Heart left ventricle (tissue), 16 donors: ENCODE results near the gene UPK3B. TPM values are rescaled to one million over a fixed set of nuclear protein-coding genes. Genes with fewer than 3 reads are reported as not detected.
"Not testable (repeated sequence)": the region's sequence is repeated elsewhere in the genome, so short reads cannot be mapped to it uniquely, and the experiment has no call there.

Experiments
- ATAC-seq, 4 donors: fragments of 200-7000 bp; cut with Tn5 transposase; one replicate each; pipeline ENCODE4 v1.9.1; 2020 to 2022; ENCODE audit warnings: moderate library complexity in 4 of 4, mild to moderate bottlenecking in 3 of 4, moderate number of reproducible peaks in 1 of 4
- DNase-seq, 5 donors: peaks; one replicate each; pipeline ENCODE4 v3.0.0-alpha.2; 2020
- H3K27ac ChIP-seq, 12 donors: fragments of 200-600 bp; sonication (generic) in 4 of 12; one replicate each; pipeline versions ENCODE4 v1.5.0 to v1.8.0; 2016 to 2022; ENCODE audit warnings: mild to moderate bottlenecking in 2 of 12
- H3K27me3 ChIP-seq, 9 donors: fragments of 200-600 bp; sonication (generic) in 2 of 9; one replicate each; pipeline versions ENCODE4 v1.5.1 to v1.8.0; 2016 to 2022; ENCODE audit warnings: mild to moderate bottlenecking in 3 of 9
- H3K36me3 ChIP-seq, 9 donors: fragments of 200-600 bp; sonication (generic) in 2 of 9; one replicate each; pipeline versions ENCODE4 v1.5.0 to v1.8.0; 2018 to 2022; ENCODE audit warnings: mild to moderate bottlenecking in 2 of 9
- H3K4me1 ChIP-seq, 12 donors: fragments of 200-600 bp; sonication (generic) in 4 of 12; one replicate each; pipeline versions ENCODE4 v1.5.0 to v1.8.0; 2016 to 2022; ENCODE audit warnings: mild to moderate bottlenecking in 3 of 12
- H3K4me3 ChIP-seq, 12 donors: fragments of 200-600 bp; sonication (generic) in 4 of 12; one replicate each; pipeline versions ENCODE4 v1.5.0 to v1.8.0; 2017 to 2022; ENCODE audit warnings: mild to moderate bottlenecking in 9 of 12, moderate library complexity in 4 of 12
- H3K9me3 ChIP-seq, 12 donors: fragments of 200-600 bp; sonication (generic) in 4 of 12; one replicate each; pipeline versions ENCODE4 v1.5.0 to v1.8.0; 2016 to 2022; ENCODE audit warnings: mild to moderate bottlenecking in 1 of 12
- CTCF ChIP-seq, 12 donors: fragments of 200-600 bp; sonication (generic) in 4 of 12; IDR thresholded peaks; one replicate each; pipeline versions ENCODE4 v1.5.0 to v1.8.0; 2018 to 2022; ENCODE audit warnings: antibody characterized with exemption in 12 of 12, mild to moderate bottlenecking in 5 of 12
- POLR2A ChIP-seq, 2 donors: fragments of 450-650 bp; IDR thresholded peaks; one replicate each; pipeline ENCODE4 v1.6.1; 2017; ENCODE audit warnings: antibody characterized with exemption in 2 of 2, mild to moderate bottlenecking in 2 of 2, moderate library complexity in 2 of 2
- WGBS, 4 donors: extraction: QIAGEN DNeasy Blood & Tissue Kit in 2 of 4; methylation state at CpG; one replicate each; pipeline versions ENCODE4 v1.1.5 to v1.1.7; 2013 to 2018; 5-methylcytosine and 5-hydroxymethylcytosine counted together
- intact Hi-C, 10 donors: fragments of 100-400 bp; cut with DNase I; formaldehyde crosslinking; loops; one replicate each; pipeline versions ENCODE4 v1.11.1 to v1.14.2; 2022
- polyA plus RNA-seq, 2 donors: library from polyadenylated mRNA; stranded (reverse); fragments of 200-250 nt; gene quantifications; one replicate each; pipeline ENCODE4 v1.2.3, GENCODE V29; 2013
- total RNA-seq, 9 donors: library from RNA; depleted of rRNA in 2 of 9; stranded (reverse); fragments of >200 nt in 2 of 9; fragmentation: NEBNext Ultra II Directional in 3 of 9; extraction: Animal tissue kit (Norgen Biotek cat#: 25700) in 3 of 9; gene quantifications; one replicate each; pipeline versions ENCODE4 v1.1.0 to v1.2.4, GENCODE V29; 2016 to 2023
- donor health status: ischemic (EF 13 %, LVEDD 7.1; RV severe dilation, severe dysfunction).
- donor health status: healthy with polysubstance abuse.
- donor health status: DM: no; HTN: yes; CAD: no.
- donor health status: DM: no; HTN: no; CAD: no.
- donor health status: ischemic (EF 25% LVEDD 6.9; RV normal size, moderate dysfunction).
- donor health status: ischemic (EF 25% LVEDD 5.7; RV mildly dilated, moderate dysfunction).
- donor health status: healthy.
- donor health status: DM: yes; HTN: yes; CAD: no.
- donor health status: ischemic (EF 35%, LVEDD 5.7; RV mildly dilated, moderate dysfunction).
- donor health status: nonischemic (EF 11% LVEDD 7.7; RV severe dilation, severe dysfunction).
- donor health status: DM: yes; HTN: yes; CAD: no.
- donor health status: PGD.
- donor health status: ischemic (EF 29% LVEDD 5.4; RV normal size, mild dysfunction).
- donor health status: nonischemic (EF 23%, LVEDD 6.1; RV moderate dilation, normal function).

Gene UPK3B
- total and polyA plus RNA-seq, 11 donors, result 0.19 to 238 (median 0.32) TPM; not detected in 6

GRCh38 chr7:76504351-76505167, 5.8 kb upstream of the UPK3B start:
- not testable (repeated sequence) for H3K27me3 ChIP-seq, H3K4me1 ChIP-seq, H3K27ac ChIP-seq, ATAC-seq, H3K9me3 ChIP-seq, H3K4me3 ChIP-seq
- DNase-seq, result peak in 1 of 5 donors; percentile 14
- 87 to 92% (median 90%) methylated on average over 17 to 24 of the region's 33 CpGs for WGBS, 4 donors
- intact Hi-C loops, result loop anchor here in 3 of 10 donors (10.0 kb wide), 1 partner anchor 490 kb away; no protein-coding TSS in a partner anchor
- H3K36me3 ChIP-seq, result peaks cover 0 to 32% (median 17%) of the 10 kb centered on the region in 9 donors

GRCh38 chr7:76505168-76506080, 4.9 kb upstream of the UPK3B start:
- H3K4me1 ChIP-seq, result peaks cover 0 to 2% (median 0%) of the 10 kb centered on the region in 12 donors
- peaks cover 0 to 32% (median 17%) of the 10 kb centered on the region in 9 donors for H3K36me3 ChIP-seq
- ATAC-seq, result no peak
- no peaks in the 10 kb centered on the region for H3K9me3 ChIP-seq
- intact Hi-C loops, result loop anchor here in 3 of 10 donors (10.0 kb wide), 1 partner anchor 489 kb away; no protein-coding TSS in a partner anchor
- WGBS, 4 donors, result 91 to 100% (median 96%) methylated on average over 10 to 32 of the region's 32 CpGs
- H3K27me3 ChIP-seq, result no peaks in the 10 kb centered on the region
- H3K4me3 ChIP-seq, result no peak overlapping the region
- peak in 2 of 5 donors; percentile 12 to 23 for DNase-seq
- no peak overlapping the region for H3K27ac ChIP-seq
- TF ChIP-seq CTCF (IDR thresholded peaks at IDR 0.05) (no peak), POLR2A (IDR thresholded peaks at IDR 0.05) (no peak)

GRCh38 chr7:76506081-76506440, 4.3 kb upstream of the UPK3B start:
- H3K4me3 ChIP-seq, result no peak overlapping the region
- H3K27me3 ChIP-seq, result no peaks in the 10 kb centered on the region
- TF ChIP-seq CTCF (IDR thresholded peaks at IDR 0.05) (no peak), POLR2A (IDR thresholded peaks at IDR 0.05) (no peak)
- H3K27ac ChIP-seq, result no peak overlapping the region
- DNase-seq (peak in 2 of 5 donors; percentile 5 to 14), ATAC-seq (no peak)
- no peaks in the 10 kb centered on the region for H3K9me3 ChIP-seq
- H3K4me1 ChIP-seq, result peaks cover 0 to 4% (median 0%) of the 10 kb centered on the region in 12 donors
- H3K36me3 ChIP-seq, result peaks cover 0 to 26% (median 17%) of the 10 kb centered on the region in 9 donors
- intact Hi-C loops, result loop anchor here in 3 of 10 donors (10.0 kb wide), 1 partner anchor 489 kb away; no protein-coding TSS in a partner anchor
- 78 to 100% (median 83%) methylated on average over 2 to 5 of the region's 5 CpGs for WGBS, 4 donors

- not testable (repeated sequence) for H3K27ac ChIP-seq, ATAC-seq, H3K4me1 ChIP-seq, H3K27me3 ChIP-seq, H3K4me3 ChIP-seq, H3K9me3 ChIP-seq
- peaks cover 0 to 25% (median 17%) of the 10 kb centered on the region in 9 donors for H3K36me3 ChIP-seq
- 95 to 99% (median 96%) methylated on average over 8 of the region's 8 CpGs for WGBS, 4 donors
- DNase-seq, result peak in 2 of 5 donors; percentile 9 to 19
- intact Hi-C loops, result loop anchor here in 3 of 10 donors (10.0 kb wide), 1 partner anchor 488 kb away; no protein-coding TSS in a partner anchor
These were observed 3.7 kb upstream of the UPK3B start for GRCh38 chr7:76506643-76507042.
